GM18505 (cell line): Measurements from ENCODE around the gene KPNA3.
"Not testable (repeated sequence)": the region's sequence is repeated elsewhere in the genome, so short reads cannot be mapped to it uniquely, and the experiment has no call there.

ENCODE experiments used
- ATAC-seq: cut with Tn5 transposase; IDR thresholded peaks from one replicate; pipeline ENCODE4 v1.9.1; 2021; ENCODE audit not compliant: unreplicated experiment
- POLR2A ChIP-seq: IDR thresholded peaks from 4 replicates; pipeline ENCODE4 v1.6.1; 2011; ENCODE audit warnings: borderline replicate concordance; ENCODE audit not compliant: insufficient read depth, insufficient read length; ENCODE audit errors: extremely low read depth

Gene KPNA3

DNA sequence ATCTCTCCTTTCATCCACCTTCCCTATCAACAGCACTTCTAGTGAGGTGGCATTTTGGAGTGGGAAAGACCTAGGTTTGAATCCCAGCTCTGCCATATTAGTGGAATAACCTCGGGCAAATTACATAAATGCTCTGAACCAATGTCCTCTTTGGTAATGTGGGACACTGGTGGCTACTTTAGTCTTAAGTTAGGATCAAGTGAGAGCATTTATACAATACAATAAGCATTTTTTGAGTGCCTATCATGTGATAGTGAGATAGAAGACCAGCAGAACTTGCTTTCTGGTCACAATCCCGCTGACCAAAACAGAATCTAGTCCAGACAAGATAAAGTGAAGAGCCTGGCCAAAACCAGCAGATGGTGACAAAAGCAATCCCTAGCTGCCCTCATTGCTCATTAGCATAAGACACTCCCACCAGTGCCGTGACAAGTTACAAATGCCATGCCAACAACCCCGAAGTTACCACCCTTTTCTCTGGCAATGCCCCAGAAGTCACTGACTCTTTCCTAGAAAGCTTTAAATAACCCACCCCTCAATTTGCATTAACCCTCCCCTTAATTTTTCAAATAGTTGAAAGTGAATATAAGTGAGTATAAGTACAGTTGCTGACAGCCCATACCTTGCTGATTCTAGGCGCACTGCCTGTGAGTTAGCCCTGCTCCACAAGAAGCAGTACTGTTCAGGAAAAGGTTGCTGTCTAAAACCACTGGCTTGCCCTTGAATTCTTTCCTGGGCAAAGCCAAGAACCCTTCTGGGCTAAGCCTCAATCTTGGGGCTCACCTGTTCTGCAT lies 28.9 kb upstream of the KPNA3 start:
- TF ChIP-seq POLR2A = no peak
- ATAC-seq = no peak

DNA sequence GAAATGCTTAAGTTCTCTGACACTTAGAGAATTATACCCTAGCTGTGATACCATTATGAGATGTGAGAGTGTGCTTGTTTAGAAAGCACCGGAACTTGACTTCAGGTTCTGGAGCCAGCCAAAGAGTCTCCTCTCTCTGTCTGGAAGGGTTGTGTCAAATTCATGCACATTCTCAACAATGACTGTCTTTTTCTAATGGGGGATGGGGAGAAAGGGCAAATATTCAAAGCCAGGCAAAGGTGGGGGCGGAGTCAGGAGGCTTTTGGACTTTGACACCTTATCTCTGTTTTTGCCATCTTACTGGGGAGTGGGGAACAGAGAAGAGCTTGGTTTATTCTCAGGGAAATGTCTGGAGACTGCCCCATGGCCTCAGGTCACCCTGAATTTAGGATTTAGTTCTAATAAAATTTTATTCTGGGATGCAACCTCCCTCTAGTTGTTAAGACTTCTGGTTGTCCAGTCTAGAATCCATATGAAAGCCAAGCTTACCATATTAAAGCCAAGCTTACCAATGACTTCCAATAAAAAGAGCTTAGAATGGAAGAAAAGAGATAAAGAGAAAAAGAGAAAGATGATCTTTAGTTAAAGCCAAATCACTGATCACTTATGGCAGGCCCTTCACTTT lies 28.2 kb upstream of the KPNA3 start:
- no peak for TF ChIP-seq POLR2A
- no peak for ATAC-seq

GRCh38 chr13:49816047-49816446 lies 23.6 kb upstream of the KPNA3 start:
- ATAC-seq = not testable (repeated sequence)

- TF ChIP-seq POLR2A = no peak
- ATAC-seq = no peak
Observed at GRCh38 chr13:49814551-49815270, 22.2 kb upstream of the KPNA3 start.

DNA sequence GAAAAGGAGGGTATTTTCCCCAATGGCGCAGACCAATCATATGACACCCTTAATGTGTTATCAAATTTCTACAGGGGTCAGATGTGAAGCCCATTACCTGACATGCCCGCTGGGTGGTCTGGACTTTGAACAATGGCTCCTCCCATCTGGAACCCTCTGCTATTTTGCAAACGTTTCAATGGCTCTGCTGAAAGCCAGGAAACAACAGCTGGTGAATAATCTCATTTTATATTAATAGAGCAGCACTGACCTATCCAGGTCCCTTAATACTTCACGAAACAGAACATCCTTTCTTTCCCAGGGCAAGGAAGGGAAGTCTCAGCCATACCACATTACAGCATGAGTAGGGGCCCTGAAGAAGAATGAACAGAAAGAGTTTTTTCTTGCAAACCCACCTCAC lies 20.3 kb upstream of the KPNA3 start:
- ATAC-seq = no peak
- TF ChIP-seq POLR2A = no peak

- no peak for TF ChIP-seq POLR2A
- ATAC-seq = no peak
Observed at GRCh38 chr13:49811527-49811908, 19.0 kb upstream of the KPNA3 start.

- no peak for TF ChIP-seq POLR2A
- ATAC-seq = no peak
Observed at GRCh38 chr13:49810567-49811526, 18.4 kb upstream of the KPNA3 start.

DNA sequence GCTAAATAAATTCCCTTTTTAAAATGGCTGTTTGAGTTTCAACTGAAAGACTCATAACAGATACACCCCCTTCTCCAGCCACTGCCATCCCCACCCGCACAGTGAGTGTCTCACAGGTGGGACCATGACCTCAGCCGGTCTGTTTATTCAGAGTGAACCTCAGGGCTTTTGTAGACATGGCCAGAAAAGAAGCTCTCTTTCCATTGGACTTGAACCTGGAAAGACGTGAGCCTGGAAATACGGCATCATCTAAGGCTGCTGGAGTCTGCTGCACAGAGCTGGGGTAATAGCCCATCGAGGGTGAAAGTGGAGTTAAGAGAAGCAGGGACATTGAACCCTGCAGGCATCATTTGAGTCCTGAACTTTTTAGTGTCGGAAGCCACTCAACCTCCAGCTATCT lies 15.2 kb upstream of the KPNA3 start:
- no peak for TF ChIP-seq POLR2A
- ATAC-seq = no peak

GRCh38 chr13:49806126-49806536 lies 13.6 kb upstream of the KPNA3 start:
- ATAC-seq = no peak
- no peak for TF ChIP-seq POLR2A

DNA sequence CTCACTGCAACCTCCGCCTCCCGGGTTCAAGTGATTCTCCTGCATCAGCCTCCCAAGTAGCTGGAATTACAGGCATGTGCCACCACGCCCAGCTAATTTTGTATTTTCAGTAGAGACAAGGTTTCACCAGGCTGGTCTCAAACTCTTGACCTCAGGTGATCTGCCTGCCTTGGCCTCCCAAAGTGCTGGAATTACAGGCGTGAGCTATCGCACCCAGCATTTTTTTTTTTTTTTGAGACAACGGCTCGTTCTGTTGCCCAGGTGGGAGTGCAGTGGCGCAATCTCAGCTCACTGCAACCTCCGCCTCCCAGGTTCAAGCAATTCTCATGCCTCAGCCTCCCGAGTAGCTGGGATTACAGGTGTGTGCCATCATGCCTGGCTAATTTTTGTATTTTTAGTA lies 10.6 kb upstream of the KPNA3 start:
- ATAC-seq = not testable (repeated sequence)

DNA sequence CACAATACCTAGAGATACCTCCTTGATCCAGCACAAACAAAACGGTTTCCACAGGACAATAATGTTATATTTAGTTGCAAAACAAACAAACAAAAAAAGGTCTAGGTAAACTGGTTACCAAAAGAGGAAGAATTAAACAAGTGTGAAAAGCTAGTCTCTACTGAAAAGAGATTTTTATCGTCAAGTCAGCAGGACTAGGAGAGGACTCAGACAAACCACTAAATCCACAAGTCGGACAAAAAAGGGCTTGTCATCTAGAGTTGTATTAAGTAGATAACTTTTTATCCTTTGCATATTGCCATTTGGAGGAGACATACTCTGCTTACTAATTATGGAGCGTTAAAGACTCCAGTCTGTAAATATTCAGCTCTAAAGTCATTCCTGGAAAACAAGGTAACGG lies 9.9 kb upstream of the KPNA3 start:
- no peak for TF ChIP-seq POLR2A
- ATAC-seq = no peak

GRCh38 chr13:49791711-49792549 lies 552 bp downstream of the KPNA3 start:
- TF ChIP-seq POLR2A = peak; percentile 43
- peak; percentile 29 for ATAC-seq
